H9 (cell line): ENCODE measurements around the gene PTPRJ. TPM values are rescaled to one million over a fixed set of nuclear protein-coding genes. Genes with fewer than 3 reads are reported as not detected.

Experiments
- DNase-seq: peaks from one replicate; pipeline ENCODE4 v3.0.0-alpha.2; 2017
- H2AFZ ChIP-seq: one replicate; pipeline ENCODE4 v1.6.1; 2013; ENCODE audit warnings: mild to moderate bottlenecking, low read length, control low read depth, moderate library complexity
- H2AK5ac ChIP-seq: 2 replicates; pipeline ENCODE4 v1.6.1; 2013; ENCODE audit warnings: low read length, control low read depth, mixed read lengths; ENCODE audit not compliant: insufficient read length
- H2BK120ac ChIP-seq: one replicate; pipeline ENCODE4 v1.6.1; 2013; ENCODE audit warnings: low read depth, mild to moderate bottlenecking, low read length, control low read depth, inconsistent platforms; ENCODE audit not compliant: poor library complexity, severe bottlenecking
- H2BK12ac ChIP-seq: 2 replicates; pipeline ENCODE4 v1.6.1; 2013; ENCODE audit warnings: low read length, control low read depth, mixed read lengths, low read depth; ENCODE audit not compliant: insufficient read length
- H2BK15ac ChIP-seq: 2 replicates; pipeline ENCODE4 v1.6.1; 2013; ENCODE audit warnings: low read depth, low read length, control low read depth
- H2BK20ac ChIP-seq: one replicate; pipeline ENCODE4 v1.6.1; 2013; ENCODE audit warnings: low read depth, mild to moderate bottlenecking, low read length, control low read depth, inconsistent platforms; ENCODE audit not compliant: poor library complexity, severe bottlenecking
- H2BK5ac ChIP-seq: 2 replicates; pipeline ENCODE4 v1.6.1; 2013; ENCODE audit warnings: low read length, control low read depth, mixed read lengths; ENCODE audit not compliant: insufficient read length
- H3K14ac ChIP-seq: 2 replicates; pipeline ENCODE4 v1.6.1; 2013; ENCODE audit warnings: low read length, control low read depth; ENCODE audit not compliant: insufficient read depth
- H3K18ac ChIP-seq: 2 replicates; pipeline ENCODE4 v1.6.1; 2013; ENCODE audit warnings: low read depth, mild to moderate bottlenecking, mixed read lengths, low read length, control low read depth; ENCODE audit not compliant: insufficient read length
- H3K23ac ChIP-seq: 2 replicates; pipeline ENCODE4 v1.6.1; 2013; ENCODE audit warnings: low read length, control low read depth, mixed read lengths, low read depth; ENCODE audit not compliant: insufficient read length
- H3K23me2 ChIP-seq: 2 replicates; pipeline ENCODE4 v1.6.1; 2013; ENCODE audit warnings: low read depth, mild to moderate bottlenecking, mixed read lengths, low read length, control low read depth; ENCODE audit not compliant: insufficient read length, poor library complexity, severe bottlenecking
- H3K27ac ChIP-seq: 2 replicates; pipeline ENCODE4 v1.5.1; 2013; ENCODE audit warnings: low read length, control low read depth, mixed read lengths, low read depth; ENCODE audit not compliant: insufficient read length
- H3K27me3 ChIP-seq: 2 replicates; pipeline ENCODE4 v1.6.1; 2013; ENCODE audit warnings: low read length, control low read depth, inconsistent platforms; ENCODE audit not compliant: insufficient read depth
- H3K4ac ChIP-seq: 2 replicates; pipeline ENCODE4 v1.6.1; 2013; ENCODE audit warnings: low read depth, mild to moderate bottlenecking, control low read depth, inconsistent platforms, low read length, moderate library complexity
- H3K4me1 ChIP-seq: 2 replicates; pipeline ENCODE4 v1.6.1; 2013; ENCODE audit warnings: low read length, control low read depth, inconsistent platforms; ENCODE audit not compliant: insufficient read depth
- H3K4me2 ChIP-seq: 2 replicates; pipeline ENCODE4 v1.6.1; 2013; ENCODE audit warnings: low read length, control low read depth, mixed read lengths; ENCODE audit not compliant: insufficient read length, insufficient read depth
- H3K56ac ChIP-seq: 2 replicates; pipeline ENCODE4 v1.6.1; 2013; ENCODE audit warnings: low read depth, mild to moderate bottlenecking, mixed read lengths, low read length, control low read depth; ENCODE audit not compliant: insufficient read length
- H3K79me1 ChIP-seq: 2 replicates; pipeline ENCODE4 v1.6.1; 2013; ENCODE audit warnings: low read depth, mild to moderate bottlenecking, moderate library complexity, low read length, control low read depth, inconsistent platforms; ENCODE audit not compliant: insufficient read depth, poor library complexity, severe bottlenecking
- H3K79me2 ChIP-seq: 2 replicates; pipeline ENCODE4 v1.6.1; 2013; ENCODE audit warnings: low read length, control low read depth, inconsistent platforms; ENCODE audit not compliant: insufficient read depth
- H3K9ac ChIP-seq: 2 replicates; pipeline ENCODE4 v1.6.1; 2013; ENCODE audit warnings: low read length, control low read depth, mixed read lengths; ENCODE audit not compliant: insufficient read length; ENCODE audit errors: extremely low read depth
- H3K9me3 ChIP-seq: one replicate; pipeline ENCODE4 v1.6.1; 2013; ENCODE audit warnings: low read depth, low read length, inconsistent platforms; ENCODE audit not compliant: control insufficient read depth
- H3T11ph ChIP-seq: one replicate; pipeline ENCODE4 v1.6.1; 2013; ENCODE audit warnings: mild to moderate bottlenecking, low read length, control low read depth, inconsistent platforms
- H4K20me1 ChIP-seq: one replicate; pipeline ENCODE4 v1.6.1; 2013; ENCODE audit not compliant: control insufficient read depth, insufficient read length, insufficient read depth
- H4K5ac ChIP-seq: 2 replicates; pipeline ENCODE4 v1.6.1; 2013; ENCODE audit warnings: low read depth, mild to moderate bottlenecking, mixed read lengths, low read length, control low read depth; ENCODE audit not compliant: insufficient read length
- H4K8ac ChIP-seq: replicated peaks from 2 replicates; pipeline ENCODE4 v1.6.1; 2013; ENCODE audit warnings: low read length, control low read depth, mixed read lengths, low read depth; ENCODE audit not compliant: insufficient read length
- H4K91ac ChIP-seq: 2 replicates; pipeline ENCODE4 v1.6.1; 2013; ENCODE audit warnings: low read depth, mild to moderate bottlenecking, moderate library complexity, mixed read lengths, low read length, control low read depth; ENCODE audit not compliant: insufficient read length
- H3K27ac Mint-ChIP-seq, 3 experiments: 2 replicates in 2 of 3; 3 replicates in 1 of 3; pipeline ENCODE4 v1.8.0; 2020 to 2021; ENCODE audit warnings: mixed read lengths in 3 of 3, mild to moderate bottlenecking in 1 of 3, moderate library complexity in 1 of 3
- H3K27me3 Mint-ChIP-seq: 2 replicates; pipeline ENCODE4 v1.8.0; 2021; ENCODE audit warnings: low read depth, mild to moderate bottlenecking, moderate library complexity, mixed read lengths
- H3K36me3 Mint-ChIP-seq, 3 experiments: 2 replicates in 2 of 3; 3 replicates in 1 of 3; pipeline ENCODE4 v1.8.0; 2020 to 2021; ENCODE audit warnings: low read depth in 3 of 3, mixed read lengths in 3 of 3; ENCODE audit not compliant: insufficient read depth in 1 of 3
- H3K4me1 Mint-ChIP-seq, 2 experiments: 2 replicates each; pipeline ENCODE4 v1.8.0; 2020; ENCODE audit warnings: mixed read lengths in 2 of 2
- H3K4me3 Mint-ChIP-seq, 2 experiments: 2 replicates in 1 of 2; 3 replicates in 1 of 2; pipeline ENCODE4 v1.8.0; 2020 to 2021; ENCODE audit warnings: mild to moderate bottlenecking in 2 of 2, mixed read lengths in 2 of 2, moderate library complexity in 1 of 2
- H3K9me3 Mint-ChIP-seq, 2 experiments: 2 replicates in 1 of 2; 3 replicates in 1 of 2; pipeline ENCODE4 v1.8.0; 2020; ENCODE audit warnings: mild to moderate bottlenecking in 2 of 2, mixed read lengths in 2 of 2, moderate library complexity in 1 of 2
- WGBS: extraction: QIAGEN DNeasy Blood & Tissue Kit; methylation state at CpG from one replicate; pipeline ENCODE4 v1.1.7; 2013; ENCODE audit warnings: missing lambda C conversion rate, low lambda C conversion rate, mixed read lengths; ENCODE audit not compliant: insufficient read length; ENCODE audit errors: extremely low coverage; 5-methylcytosine and 5-hydroxymethylcytosine counted together
- total RNA-seq: library from RNA; stranded (reverse); gene quantifications from 2 replicates; pipeline ENCODE4 v1.2.1, GENCODE V29; 2021
- TF ChIP-seq, protein P1 (sequence below): fragments of 200-600 bp; sonication (generic); conservative IDR thresholded peaks from 3 replicates; pipeline ENCODE4 v1.8.0; 2021; ENCODE audit warnings: antibody characterized with exemption, mild to moderate bottlenecking

Gene PTPRJ
- total RNA-seq, 1 experiment from 2014 or later, result 10.6 TPM

DNA sequence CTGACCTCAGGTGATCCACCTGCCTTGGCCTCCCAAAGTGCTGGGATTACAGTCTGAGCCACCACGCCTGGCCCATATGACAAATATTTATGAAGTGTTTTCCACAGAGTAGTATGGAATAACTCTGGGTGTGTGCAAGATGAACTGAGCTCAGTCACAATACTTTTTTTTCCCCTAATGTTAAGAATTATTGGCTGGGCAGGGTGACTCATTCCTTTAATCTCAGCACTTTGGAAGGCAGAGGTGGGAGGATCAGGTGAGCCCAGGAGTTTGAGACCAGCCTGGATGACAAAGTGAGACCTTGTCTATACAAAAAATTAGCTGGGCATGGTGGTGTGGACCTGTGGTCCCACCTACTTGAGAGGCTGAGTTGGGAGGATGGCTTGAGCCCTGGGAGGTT, 6.4 kb downstream of the PTPRJ start:
- Histone ChIP-seq H4K5ac (no peak overlapping the region), H3K79me2 (peaks cover under 1% of the 10 kb centered on the region; the same call in 1 of the 2 replicates), H3K23me2 (peaks cover 1% of the 10 kb centered on the region), H2BK5ac (no peak overlapping the region), H3K27me3 (no peaks in the 10 kb centered on the region), H3K79me1 (no peaks in the 10 kb centered on the region), H2AK5ac (no peak overlapping the region), H3K4ac (no peak overlapping the region), H3K4me2 (no peak overlapping the region), H3K56ac (no peak overlapping the region), H2BK20ac (no peak overlapping the region), H3K4me1 (no peaks in the 10 kb centered on the region; the same call in 1 of the 2 replicates), H3K14ac (no peak overlapping the region), H4K91ac (no peak overlapping the region), H2AFZ (no peak overlapping the region), H3K9me3 (no peaks in the 10 kb centered on the region), H2BK15ac (no peak overlapping the region), H3K27ac (no peak overlapping the region), H2BK120ac (no peak overlapping the region), H3K18ac (no peak overlapping the region), H3K9ac (no peak overlapping the region), H3T11ph (no peak overlapping the region), H4K20me1 (no peaks in the 10 kb centered on the region), H4K8ac (no peak overlapping the region), H2BK12ac (no peak overlapping the region), H3K23ac (no peak overlapping the region)
- peaks cover 5% of the 10 kb centered on the region for H3K27me3 Mint-ChIP-seq
- H3K4me3 Mint-ChIP-seq, result no peak overlapping the region
- peaks cover 0 to 3% (median 2%) of the 10 kb centered on the region in 3 experiments; a peak in 2 of 7 replicates for H3K36me3 Mint-ChIP-seq
- DNase-seq, result no peak
- no CpG with 5 or more reads among the region's 1 CpG for WGBS
- peak overlapping the region in 1 of 3 experiments; percentile 81; a peak in 2 of 7 replicates for H3K27ac Mint-ChIP-seq
- no peaks in the 10 kb centered on the region for H3K9me3 Mint-ChIP-seq
- peaks cover 20 to 38% of the 10 kb centered on the region in 2 experiments for H3K4me1 Mint-ChIP-seq
- TF ChIP-seq, protein P1, sequence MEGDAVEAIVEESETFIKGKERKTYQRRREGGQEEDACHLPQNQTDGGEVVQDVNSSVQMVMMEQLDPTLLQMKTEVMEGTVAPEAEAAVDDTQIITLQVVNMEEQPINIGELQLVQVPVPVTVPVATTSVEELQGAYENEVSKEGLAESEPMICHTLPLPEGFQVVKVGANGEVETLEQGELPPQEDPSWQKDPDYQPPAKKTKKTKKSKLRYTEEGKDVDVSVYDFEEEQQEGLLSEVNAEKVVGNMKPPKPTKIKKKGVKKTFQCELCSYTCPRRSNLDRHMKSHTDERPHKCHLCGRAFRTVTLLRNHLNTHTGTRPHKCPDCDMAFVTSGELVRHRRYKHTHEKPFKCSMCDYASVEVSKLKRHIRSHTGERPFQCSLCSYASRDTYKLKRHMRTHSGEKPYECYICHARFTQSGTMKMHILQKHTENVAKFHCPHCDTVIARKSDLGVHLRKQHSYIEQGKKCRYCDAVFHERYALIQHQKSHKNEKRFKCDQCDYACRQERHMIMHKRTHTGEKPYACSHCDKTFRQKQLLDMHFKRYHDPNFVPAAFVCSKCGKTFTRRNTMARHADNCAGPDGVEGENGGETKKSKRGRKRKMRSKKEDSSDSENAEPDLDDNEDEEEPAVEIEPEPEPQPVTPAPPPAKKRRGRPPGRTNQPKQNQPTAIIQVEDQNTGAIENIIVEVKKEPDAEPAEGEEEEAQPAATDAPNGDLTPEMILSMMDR, result no peak
